Lower leg skin (tissue), 3 donors: ENCODE data around the gene PCED1B.
"Not testable (repeated sequence)": the region's sequence is repeated elsewhere in the genome, so short reads cannot be mapped to it uniquely, and the experiment has no call there.

Source experiments
- CTCF ChIP-seq, 3 donors: fragments of 450-650 bp; IDR thresholded peaks; one replicate each; pipeline ENCODE4 v1.5.1; 2016; ENCODE audit warnings: antibody characterized with exemption in 3 of 3, mild to moderate bottlenecking in 3 of 3, moderate library complexity in 2 of 3
- POLR2A ChIP-seq, 2 donors: fragments of 450-650 bp; IDR thresholded peaks; one replicate each; pipeline ENCODE4 v1.6.1; 2016 to 2017; ENCODE audit warnings: antibody characterized with exemption in 2 of 2, mild to moderate bottlenecking in 1 of 2, moderate library complexity in 1 of 2

DNA sequence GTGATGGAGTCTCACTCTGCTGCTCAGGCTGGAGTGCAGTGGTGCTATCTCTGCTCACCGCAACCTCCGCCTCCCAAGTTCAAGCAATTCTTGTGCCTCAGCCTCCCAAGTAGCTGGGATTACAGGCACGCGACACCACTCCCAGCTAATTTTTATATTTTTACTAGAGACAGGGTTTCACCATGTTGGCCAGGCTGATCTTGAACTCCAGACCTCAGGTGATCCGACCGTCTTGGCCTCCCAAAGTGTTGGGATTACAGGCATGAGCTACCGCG is 138.1 kb downstream of the PCED1B start:
- TF ChIP-seq POLR2A, CTCF (IDR thresholded peaks at IDR 0.05): not testable (repeated sequence)
